ENCODE results near the gene DERA. TPM values are rescaled to one million over a fixed set of nuclear protein-coding genes. Genes with fewer than 3 reads are reported as not detected.
"Not testable (repeated sequence)": the region's sequence is repeated elsewhere in the genome, so short reads cannot be mapped to it uniquely, and the experiment has no call there.

DERA gene
- total RNA-seq, 2 donors from 2014 or later = 33.0 to 33.7 TPM

- Histone ChIP-seq H3K36me3 (no peaks in the 10 kb centered on the region), H3K4me1 (replicated peaks) (no peaks in the 10 kb centered on the region), H3K4me3 (no peak overlapping the region), H3K27ac (no peak overlapping the region), H3K9me3 (no peaks in the 10 kb centered on the region), H3K27me3 (replicated peaks; ENCODE audit: insufficient read depth) (no peaks in the 10 kb centered on the region)
- TF ChIP-seq POLR2A (IDR thresholded peaks at IDR 0.05) (no peak), POLR2AphosphoS5 (IDR thresholded peaks at IDR 0.05) (no peak)
- TF ChIP-seq, protein P1, sequence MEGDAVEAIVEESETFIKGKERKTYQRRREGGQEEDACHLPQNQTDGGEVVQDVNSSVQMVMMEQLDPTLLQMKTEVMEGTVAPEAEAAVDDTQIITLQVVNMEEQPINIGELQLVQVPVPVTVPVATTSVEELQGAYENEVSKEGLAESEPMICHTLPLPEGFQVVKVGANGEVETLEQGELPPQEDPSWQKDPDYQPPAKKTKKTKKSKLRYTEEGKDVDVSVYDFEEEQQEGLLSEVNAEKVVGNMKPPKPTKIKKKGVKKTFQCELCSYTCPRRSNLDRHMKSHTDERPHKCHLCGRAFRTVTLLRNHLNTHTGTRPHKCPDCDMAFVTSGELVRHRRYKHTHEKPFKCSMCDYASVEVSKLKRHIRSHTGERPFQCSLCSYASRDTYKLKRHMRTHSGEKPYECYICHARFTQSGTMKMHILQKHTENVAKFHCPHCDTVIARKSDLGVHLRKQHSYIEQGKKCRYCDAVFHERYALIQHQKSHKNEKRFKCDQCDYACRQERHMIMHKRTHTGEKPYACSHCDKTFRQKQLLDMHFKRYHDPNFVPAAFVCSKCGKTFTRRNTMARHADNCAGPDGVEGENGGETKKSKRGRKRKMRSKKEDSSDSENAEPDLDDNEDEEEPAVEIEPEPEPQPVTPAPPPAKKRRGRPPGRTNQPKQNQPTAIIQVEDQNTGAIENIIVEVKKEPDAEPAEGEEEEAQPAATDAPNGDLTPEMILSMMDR (IDR thresholded peaks at IDR 0.05) = no peak
- 75% methylated on average over 2 of the region's 2 CpGs for WGBS
- intact Hi-C loops (cut with DNase I) = no loop called here
- no peak for DNase-seq (ENCODE audit: low spot score)
Measured at GRCh38 chr12:15897433-15897832, 13.7 kb upstream of the DERA start.

DNA sequence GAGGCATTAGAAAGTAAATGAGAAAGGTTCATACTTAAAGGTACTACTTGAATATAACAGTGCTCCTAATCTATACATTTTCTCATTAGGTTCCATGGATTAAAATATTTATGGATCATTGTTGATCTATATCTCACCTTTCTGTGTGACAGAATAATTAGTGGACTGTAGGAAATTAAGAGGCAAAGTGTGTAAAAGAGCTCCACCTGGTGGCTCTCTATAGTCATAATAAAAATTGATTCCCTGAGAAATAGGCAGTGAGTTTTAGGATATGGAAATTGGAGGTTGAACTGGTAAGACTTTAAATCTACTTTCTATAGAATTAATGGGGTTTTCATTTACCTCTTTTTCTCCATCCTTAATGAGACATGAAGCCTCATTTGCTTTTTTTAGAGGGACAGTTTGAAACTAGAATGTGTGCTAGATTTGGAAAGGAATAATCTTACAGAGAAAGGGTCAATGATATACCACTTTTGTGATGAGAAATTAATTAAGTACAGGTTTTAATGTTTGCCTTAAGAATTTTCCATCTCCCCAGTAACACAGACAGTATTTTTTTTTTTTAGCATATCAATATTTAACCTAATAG lies 11.8 kb upstream of the DERA start:
- no peaks in the 10 kb centered on the region for H3K9me3 ChIP-seq
- intact Hi-C loops (cut with DNase I) = no loop called here
- H3K4me3 ChIP-seq = no peak overlapping the region
- no peaks in the 10 kb centered on the region for H3K4me1 ChIP-seq (replicated peaks)
- no peaks in the 10 kb centered on the region for H3K36me3 ChIP-seq
- DNase-seq (ENCODE audit: low spot score) = no peak
- no peak overlapping the region for H3K27ac ChIP-seq
- no peaks in the 10 kb centered on the region for H3K27me3 ChIP-seq (replicated peaks; ENCODE audit: insufficient read depth)
- TF ChIP-seq, protein P1 (IDR thresholded peaks at IDR 0.05) = peak in 3 of 4 experiments; percentile 49 to 64 (median 62)
- no peak for TF ChIP-seq POLR2AphosphoS5 (IDR thresholded peaks at IDR 0.05)

DNA sequence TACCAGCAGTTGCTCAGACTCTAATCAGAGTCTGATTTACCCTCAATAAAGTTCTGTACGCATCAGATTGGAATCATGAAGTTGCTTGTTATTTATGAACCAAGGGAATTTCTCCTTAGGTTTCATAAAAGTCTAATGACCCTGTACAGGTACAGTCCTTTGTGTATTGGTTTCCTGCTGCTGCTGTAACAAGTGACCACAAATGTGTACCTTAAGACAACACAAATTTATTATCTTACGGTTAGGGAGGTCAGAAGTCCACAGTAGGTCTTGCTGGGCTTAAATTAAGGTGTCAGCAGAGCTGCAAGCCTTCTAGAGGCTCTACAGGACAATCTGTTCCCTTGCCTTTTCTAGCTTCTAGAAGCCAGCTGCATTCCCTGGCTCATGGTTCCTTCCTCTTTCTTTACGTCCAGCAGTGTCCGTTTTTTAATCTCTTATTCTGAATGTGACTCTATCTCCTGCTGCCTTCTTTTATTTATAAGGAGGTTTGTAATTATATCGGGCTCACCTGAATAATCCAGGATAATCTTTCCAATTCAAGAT lies 6.7 kb upstream of the DERA start:
- DNase-seq (ENCODE audit: low spot score) = no peak
- Histone ChIP-seq H3K4me3 (no peak overlapping the region), H3K27ac (no peak overlapping the region), H3K4me1 (replicated peaks) (no peaks in the 10 kb centered on the region), H3K27me3 (replicated peaks; ENCODE audit: insufficient read depth) (no peaks in the 10 kb centered on the region), H3K36me3 (no peaks in the 10 kb centered on the region), H3K9me3 (no peaks in the 10 kb centered on the region)
- TF ChIP-seq, protein P1 (IDR thresholded peaks at IDR 0.05) = no peak
- TF ChIP-seq POLR2AphosphoS5 (IDR thresholded peaks at IDR 0.05) (no peak), POLR2A (IDR thresholded peaks at IDR 0.05) (no peak)
- WGBS = 93% methylated on average over 5 of the region's 5 CpGs
- intact Hi-C loops (cut with DNase I) = no loop called here

GRCh38 chr12:15910468-15910863 lies 666 bp upstream of the DERA start:
- Histone ChIP-seq H3K4me1 (replicated peaks) (no peaks in the 10 kb centered on the region), H3K36me3 (no peaks in the 10 kb centered on the region), H3K27me3 (replicated peaks; ENCODE audit: insufficient read depth) (no peaks in the 10 kb centered on the region), H3K9me3 (no peaks in the 10 kb centered on the region), H3K4me3 (no peak overlapping the region), H3K27ac (peak overlapping the region; percentile 91)
- WGBS = 73% methylated on average over 5 of the region's 5 CpGs
- no peak for DNase-seq (ENCODE audit: low spot score)
- intact Hi-C loops (cut with DNase I) = no loop called here
- TF ChIP-seq POLR2A (IDR thresholded peaks at IDR 0.05) = no peak
- TF ChIP-seq POLR2AphosphoS5 (IDR thresholded peaks at IDR 0.05) = no peak
- TF ChIP-seq, protein P1 (IDR thresholded peaks at IDR 0.05) = no peak

DNA sequence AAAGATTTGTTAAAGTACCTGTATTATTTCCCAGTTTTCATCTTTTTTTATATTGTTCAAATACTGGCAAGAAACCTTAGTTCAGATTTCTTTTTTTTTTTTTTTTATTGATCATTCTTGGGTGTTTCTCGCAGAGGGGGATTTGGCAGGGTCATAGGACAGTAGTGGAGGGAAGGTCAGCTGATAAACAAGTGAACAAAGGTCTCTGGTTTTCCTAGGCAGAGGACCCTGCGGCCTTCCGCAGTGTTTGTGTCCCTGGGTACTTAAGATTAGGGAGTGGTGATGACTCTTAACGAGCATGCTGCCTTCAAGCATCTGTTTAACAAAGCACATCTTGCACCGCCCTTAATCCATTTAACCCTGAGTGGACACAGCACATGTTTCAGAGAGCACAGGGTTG lies 799 bp downstream of the DERA start:
- intact Hi-C loops (cut with DNase I); H3K36me3 ChIP-seq; H3K27me3 ChIP-seq (replicated peaks; ENCODE audit: insufficient read depth); DNase-seq (ENCODE audit: low spot score); H3K4me1 ChIP-seq (replicated peaks); H3K9me3 ChIP-seq: not testable (repeated sequence)
- H3K4me3 ChIP-seq = peak overlapping the region; percentile 62 to 66
- WGBS = 9% methylated on average over 5 of the region's 5 CpGs
- H3K27ac ChIP-seq = peak overlapping the region; percentile 91

GRCh38 chr12:15914131-15914530 lies 3.0 kb downstream of the DERA start:
- DNase-seq (ENCODE audit: low spot score); H3K27ac ChIP-seq; H3K4me3 ChIP-seq; H3K27me3 ChIP-seq (replicated peaks; ENCODE audit: insufficient read depth); intact Hi-C loops (cut with DNase I); H3K9me3 ChIP-seq; H3K4me1 ChIP-seq (replicated peaks); H3K36me3 ChIP-seq: not testable (repeated sequence)
- 91% methylated on average over 5 of the region's 5 CpGs for WGBS
